ENCODE measurements around the gene TECR.
A peak's percentile ranks its signal among the peaks of the same experiment; 100 is the strongest.
"Not testable (repeated sequence)": the region's sequence is repeated elsewhere in the genome, so short reads cannot be mapped to it uniquely, and the experiment has no call there.

Gene TECR

DNA sequence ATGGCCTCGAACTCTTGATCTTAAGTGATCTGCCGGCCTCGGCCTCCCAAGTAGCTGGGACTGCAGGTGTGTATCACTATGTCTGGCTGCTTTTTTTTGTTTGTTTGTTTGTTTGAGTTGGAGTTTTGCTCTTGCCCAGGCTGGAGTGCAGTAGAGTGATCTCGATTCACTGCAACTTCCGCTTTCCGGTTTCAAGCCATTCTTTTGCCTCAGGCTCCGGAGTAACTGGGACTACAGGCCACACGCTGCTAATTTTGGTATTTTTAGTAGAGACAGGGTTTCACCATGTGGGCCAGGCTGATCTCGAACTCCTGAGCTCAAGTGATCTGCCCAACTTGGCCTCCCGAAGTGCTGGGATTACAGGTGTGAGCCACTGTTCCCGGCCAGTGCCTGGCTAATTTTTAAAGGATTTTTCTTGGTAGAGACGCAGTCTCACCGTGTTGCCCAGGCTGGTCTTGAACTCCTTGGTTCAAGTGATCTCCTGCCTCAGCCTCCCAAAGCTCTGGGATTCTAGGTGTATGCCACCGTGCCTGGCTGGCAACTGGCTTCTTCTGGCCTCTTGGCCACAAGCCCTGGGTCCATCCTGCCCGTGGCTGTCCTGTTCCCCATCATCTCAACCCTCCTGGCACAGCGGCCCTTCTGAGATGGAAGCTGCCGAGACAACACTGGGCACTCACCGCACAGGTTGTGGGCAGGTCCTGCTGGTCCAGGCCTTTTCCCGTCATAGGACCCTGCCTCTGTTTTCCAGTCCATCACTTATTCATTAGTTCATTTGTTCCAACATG lies 11.5 kb downstream of the TECR start:
- no peak for DNase-seq

DNA sequence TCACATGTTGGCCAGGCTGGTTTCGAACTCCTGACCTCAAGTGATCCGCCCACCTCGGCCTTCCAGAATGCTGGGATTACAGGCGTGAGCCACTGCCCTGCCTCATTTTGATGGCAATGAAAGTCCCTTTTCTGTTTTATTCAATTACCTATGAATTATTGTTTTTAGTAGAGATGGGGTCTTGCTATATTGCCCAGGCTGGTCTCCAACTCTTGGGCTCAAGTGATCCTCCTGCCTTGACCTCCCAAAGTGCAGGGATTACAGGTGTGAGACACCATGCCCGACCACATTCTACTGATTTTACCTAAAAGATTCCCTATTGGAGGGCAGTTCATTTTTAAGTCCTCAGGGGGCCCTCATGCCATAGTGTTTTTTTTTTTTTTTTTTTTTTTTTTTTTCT lies 12.6 kb downstream of the TECR start:
- DNase-seq: not testable (repeated sequence)

DNA sequence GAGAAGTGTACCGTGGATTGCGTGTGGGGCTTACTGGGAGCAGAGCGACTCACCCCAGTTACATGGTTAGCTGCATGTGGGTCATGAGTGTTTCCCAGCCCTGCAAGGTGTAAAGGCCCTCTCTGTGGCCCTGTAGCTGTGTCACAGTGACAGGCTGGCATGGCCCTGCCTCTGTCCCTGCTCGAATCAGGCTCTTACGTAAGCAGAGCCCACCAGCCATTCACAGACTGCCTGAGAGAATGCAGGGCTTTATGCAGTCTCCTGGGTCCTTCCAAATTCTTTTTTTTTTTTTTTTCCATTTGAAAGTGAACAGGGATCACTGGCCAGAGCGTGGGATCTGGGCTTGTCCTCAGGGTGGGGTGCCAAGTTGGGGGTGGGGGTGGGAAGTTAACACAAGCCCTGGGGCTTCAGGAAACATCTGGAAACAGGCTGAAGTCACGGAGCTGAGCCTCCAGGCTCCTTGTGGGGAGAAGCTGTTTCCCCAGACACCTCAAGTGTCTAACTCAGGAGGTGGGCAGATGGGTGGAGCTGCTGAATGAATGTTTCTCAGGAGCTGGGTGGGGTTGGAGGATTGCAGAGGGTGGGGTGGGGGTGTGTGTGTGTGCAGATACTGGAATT lies 13.4 kb downstream of the TECR start:
- DNase-seq: no peak

DNA sequence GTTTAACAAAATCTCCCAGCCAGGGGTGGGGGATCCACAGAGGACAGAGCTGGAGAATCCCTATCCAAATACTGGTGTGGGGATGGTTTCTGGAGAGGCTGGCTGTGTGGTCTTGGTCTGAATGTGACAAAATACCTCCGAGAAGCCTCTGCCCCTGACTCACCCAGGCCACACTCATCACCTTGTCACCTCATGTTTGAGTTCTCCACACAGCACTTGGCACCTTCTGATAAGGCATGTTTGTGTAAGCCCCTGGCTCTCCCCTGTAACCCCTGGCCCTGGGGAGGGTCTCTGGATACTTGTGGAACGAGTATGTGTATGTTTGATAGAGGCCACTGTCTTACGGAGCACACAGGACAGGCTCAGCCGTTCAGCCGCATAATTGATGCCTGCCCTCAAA lies 14.7 kb downstream of the TECR start:
- DNase-seq: no peak

DNA sequence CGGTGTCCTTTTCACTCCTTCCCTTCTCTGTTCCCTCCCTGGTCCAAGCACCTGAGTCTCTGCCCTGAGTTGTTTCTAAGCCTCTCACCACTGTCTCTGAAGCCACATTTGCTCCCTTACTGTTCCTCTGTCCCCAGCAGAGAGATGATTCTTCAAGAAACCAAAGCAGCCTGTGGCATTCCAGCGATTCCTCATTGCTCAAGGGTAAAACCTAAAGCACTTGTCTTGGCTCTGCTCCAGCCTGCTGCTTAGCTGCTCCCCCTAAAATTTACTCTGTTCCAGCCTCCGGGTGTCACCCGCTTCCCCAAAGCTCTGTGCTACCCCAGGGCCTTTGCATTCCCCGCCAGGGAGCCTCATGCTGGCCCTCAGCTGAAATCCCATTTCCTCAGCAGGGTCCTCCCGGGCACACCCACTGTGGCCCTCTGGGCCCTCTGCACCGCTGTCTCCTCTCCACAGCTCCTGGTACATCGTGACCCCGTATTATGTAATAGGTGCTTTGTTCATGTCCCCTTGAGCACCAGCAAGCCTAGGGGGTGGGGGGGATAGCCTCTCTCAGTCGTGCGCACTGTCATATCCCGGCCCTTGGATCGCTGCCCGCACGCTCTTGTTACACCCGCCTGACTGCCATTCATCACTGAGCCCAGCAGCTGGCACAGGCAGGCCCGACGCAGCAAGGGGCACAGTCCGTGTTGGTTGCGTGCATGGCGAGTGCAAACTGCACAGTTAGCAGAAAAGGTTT lies 15.8 kb downstream of the TECR start:
- no peak for DNase-seq

DNA sequence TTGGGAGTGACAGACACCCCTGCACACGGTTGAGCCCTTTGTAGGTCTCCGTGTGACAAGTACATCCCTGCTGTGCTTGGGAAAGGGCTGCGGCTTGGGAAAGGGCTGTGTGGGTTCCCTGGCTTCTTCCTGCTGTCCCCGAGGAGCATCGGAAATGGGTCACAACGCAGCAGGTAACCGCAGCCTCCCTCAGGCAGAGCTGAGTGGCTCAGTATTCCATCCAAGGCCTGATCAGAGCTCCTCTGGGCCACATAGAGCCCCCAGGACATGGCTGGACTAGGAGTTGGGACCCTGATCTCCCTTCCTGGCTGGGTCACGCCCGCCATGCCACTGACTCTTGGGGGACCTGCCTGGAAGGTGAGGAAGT lies 16.3 kb downstream of the TECR start:
- DNase-seq: no peak

DNA sequence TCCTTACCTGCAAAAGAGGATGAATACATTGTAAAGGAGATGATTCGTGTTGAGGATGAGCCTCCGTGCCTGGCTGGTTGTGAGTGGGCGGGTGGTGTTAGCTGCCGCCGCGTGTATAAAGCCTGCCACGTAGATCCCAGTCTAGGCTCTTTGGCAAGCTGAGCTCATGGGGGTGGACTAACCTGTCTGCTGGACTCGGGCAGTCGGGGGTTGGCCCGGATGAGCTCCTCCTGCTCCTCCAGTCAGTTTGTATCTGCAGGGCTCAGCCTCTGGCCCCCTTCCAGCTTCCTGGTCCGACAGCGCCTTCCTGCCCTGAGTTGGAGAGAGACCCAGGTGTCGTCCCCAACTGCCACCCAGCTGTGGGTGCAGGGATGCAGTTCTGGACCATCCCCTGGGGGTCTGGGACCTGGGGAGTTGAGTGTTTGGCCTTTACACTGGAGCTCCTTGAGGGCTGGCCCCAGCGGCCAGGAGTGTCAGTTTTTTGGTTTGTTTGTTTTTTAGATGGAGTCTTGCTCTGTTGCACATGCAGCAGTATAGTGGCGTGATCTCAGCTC lies 20.9 kb downstream of the TECR start:
- DNase-seq: no peak

DNA sequence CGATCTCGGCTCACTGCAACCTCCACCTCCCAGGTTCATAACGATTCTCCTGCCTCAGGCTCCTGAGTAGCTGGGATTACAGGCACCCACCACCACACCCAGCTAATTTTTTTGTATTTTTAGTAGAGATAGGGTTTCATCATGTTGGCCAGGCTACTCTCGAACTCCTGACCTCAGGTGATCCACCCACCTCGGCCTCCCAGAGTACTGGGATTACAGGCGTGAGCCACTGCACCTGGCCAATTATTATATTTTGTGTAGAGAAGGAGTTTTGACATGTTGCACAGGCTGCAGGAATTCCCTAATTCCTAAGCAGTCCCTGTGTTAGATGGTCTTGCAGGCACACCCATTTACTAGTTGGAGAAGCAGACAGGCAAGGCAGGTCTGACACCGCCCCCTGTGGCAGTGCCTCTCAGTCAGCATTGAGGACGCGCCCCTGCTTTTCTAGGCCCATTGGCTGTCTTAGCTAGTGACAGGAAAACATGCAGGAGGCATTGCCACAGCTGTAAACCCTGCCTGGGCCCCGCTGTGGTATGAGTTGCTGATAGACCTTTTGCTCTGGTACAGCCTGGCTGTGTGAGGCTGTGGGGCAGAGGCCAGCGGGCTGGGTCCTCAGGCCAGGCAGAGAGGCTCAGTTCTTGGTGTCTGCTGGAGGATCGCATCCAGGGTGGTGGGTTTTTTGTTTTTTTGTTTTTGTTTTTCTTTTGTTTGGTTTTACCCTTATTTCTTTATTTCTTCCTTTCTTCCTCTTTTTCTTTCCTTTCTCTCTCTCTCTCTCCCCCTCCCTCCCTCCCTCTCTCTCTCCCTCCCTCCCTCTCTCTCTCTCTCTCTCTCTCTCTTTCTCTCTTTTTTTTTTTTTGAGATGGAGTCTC lies 22.0 kb downstream of the TECR start:
- DNase-seq: peak; percentile 71

DNA sequence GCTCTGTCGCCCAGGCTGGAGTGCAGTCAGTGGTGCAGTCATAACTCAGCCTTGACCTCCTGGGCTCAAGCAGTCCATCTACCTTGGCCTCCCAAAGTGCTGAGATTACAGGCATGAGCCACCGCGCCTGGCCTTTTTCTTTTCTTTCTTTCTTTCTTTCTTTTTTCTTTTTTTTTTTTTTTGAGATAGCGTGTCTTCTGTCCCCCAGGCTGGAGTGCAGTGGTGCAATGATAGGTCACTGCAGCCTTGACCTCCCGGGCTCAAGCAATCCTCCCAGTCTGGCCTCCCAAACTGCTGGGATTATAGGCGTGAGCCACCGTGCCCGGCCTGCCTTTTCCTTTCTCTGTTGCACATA lies 22.6 kb downstream of the TECR start:
- DNase-seq: not testable (repeated sequence)

DNA sequence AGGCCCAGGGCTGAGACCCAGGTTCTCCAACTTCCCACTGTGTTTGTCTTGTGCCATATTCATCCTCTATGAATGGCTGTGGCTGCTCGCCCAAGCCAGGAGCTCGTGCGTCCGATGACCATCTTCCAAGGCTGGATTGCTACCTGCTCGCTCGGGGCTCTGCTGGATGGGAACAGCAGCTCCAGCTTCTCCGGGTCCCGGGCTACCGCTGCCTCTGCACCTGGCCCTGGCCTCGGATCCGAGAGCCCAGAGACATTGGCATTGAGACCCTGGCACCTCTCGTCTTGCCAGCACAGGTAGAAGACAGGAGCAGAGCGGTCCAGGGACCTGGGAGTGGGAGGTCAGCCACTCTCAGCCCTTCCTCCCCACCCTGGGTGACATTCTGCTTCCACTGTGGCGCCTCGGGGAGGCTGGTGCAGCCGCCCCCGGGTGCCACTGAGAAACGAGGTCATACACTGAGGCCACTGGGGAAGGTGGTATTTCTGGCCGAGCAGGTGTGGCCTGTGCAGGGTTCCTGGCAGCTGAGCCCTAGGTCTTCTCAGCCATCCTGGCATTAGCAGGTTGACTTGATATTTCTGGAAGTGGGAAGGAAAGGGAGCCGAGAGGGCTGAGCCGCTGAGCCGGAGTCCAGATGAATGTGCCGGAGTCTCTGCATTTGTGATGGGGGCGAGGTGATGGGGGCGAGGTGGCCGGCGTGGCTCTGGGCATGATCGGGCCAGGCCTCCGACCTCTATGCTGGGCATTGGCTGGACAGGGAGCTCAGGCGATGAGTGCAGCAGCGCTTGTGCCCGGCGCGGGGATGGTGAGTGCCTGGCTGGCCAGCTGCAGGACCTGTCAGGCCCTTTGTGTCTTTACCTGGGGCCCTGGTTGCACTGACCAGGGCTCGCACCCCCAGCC lies 23.9 kb downstream of the TECR start:
- no peak for DNase-seq

DNA sequence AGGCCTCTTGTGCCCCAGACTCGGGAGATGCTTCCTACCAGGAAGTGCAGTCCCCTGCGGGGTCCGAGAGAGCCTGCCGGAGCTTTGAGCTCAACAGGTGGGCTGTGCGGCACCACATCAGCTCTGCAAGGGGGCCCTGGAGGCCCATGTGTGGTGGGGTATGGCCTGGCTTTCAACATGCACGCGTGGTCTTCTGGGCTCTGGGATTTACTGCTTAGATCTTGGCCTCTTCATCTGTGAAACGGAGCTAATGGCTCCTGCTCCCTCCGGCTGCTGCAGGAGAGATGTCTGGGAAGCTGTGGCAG lies 24.5 kb downstream of the TECR start:
- DNase-seq: no peak

DNA sequence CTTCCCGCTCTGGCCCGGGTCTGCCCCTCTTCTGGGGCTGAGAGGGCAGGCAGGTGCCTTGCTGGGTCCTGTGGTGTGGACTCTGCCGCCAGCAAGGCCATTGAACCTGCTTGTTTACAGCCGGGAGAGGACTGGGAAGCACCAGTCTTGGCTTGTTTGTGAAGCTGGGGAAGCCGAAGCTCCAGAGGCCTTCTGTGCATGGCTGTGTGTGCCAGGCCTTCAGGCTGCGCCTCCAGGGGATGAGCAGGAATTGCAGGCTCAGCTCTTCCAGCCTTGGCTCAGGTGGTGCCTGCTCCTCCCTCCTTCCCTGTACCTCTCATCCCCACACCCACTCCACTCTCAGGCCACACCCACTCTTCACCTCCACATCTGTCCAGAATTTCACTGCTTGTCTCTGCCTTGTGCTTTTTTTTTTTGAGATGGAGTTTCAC lies 25.0 kb downstream of the TECR start:
- no peak for DNase-seq

DNA sequence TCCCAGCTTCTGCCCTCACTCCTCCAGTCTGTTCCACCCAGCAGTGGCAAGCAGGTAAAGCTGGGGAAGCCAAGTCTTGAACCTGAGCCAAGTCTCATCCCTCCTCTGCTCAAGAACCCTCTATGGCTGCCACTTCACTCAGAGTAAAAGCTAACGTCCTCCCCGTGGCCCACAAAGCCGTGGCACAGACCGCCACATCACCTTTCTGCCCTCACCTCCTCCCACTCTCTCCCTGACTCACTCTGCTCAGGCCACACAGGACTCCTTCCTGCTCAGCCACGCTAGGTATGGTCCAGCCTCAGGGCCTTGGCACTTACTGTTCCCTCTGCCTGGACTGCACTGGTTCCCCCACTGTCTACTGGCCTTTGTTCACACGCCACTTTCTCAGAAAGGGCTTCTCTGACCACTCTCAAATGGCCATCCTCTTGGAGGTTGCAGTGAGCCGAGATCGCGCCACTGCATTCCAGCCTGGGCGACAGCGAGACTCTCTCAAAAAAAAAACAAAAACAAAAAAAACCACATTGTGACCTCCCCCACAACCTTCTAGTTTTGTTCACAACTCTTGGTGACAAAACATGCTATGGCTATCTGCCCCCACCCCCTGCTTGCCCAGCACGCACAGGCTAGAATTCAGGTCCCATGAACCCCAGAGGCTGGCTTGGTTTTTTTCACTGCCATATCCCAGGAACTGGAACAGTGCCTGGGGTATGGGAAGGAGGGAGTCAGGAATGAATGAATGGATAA lies 26.7 kb downstream of the TECR start:
- DNase-seq: no peak

DNA sequence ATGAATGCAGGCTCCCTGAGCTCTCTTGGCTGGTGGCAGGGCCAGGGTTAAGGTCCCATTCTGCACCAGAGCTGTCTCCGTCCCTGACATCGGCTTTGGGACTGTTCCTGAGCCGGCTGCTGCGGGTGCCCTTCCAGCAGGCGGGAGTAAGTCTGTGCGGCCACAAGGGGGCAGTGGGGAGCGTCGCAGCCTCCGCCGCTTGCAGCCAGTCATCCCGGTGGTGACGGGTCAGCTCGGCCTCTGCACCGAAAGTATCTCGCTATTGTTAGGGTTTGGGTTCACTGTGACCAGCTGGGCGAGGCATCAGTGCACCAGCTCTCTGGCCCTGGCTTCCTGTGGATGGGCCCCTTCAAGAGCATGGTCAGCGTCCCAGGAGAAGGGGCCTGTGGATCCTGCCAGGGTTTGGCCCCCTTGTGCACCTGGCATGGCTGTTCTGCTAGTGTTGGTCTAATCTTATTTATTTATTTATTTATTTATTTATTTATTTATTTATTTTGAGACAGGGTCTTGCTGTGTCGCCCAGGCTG lies 27.3 kb downstream of the TECR start:
- peak; percentile 67 for DNase-seq

DNA sequence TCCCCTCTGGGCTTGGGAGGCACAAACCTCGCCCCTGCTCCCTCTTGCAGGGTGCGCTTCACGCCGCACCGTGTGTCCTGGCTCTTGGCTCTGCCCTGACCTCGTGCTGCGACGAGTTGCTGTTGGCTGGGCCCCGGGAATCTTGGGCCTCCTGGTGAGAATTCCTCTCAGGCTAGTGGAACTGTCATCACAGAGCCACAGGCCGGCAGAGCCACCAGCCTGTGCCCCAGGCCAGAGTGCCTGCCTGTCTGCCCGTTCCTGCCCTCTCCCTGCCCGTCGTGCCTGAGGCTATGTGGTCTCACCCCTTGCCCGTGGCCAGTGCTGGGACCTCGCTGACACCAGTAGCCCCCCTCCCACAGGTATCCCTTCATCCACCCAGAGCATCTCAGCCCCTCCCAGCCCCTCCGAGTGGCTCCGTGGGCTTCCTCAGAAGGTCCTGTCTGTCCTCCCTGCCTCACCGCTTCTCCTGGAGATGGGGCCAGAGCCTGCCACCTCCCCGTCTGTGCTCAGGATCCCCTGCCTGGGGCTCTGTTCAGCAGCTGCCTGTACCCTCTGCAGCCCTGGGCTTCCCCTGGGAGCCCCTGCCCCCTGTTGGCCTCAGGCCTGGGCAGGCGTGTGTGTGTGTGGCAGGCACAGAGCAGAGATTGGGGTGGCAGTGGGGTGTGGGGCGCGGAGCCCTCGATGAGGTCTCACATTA lies 29.1 kb downstream of the TECR start:
- no peak for DNase-seq

DNA sequence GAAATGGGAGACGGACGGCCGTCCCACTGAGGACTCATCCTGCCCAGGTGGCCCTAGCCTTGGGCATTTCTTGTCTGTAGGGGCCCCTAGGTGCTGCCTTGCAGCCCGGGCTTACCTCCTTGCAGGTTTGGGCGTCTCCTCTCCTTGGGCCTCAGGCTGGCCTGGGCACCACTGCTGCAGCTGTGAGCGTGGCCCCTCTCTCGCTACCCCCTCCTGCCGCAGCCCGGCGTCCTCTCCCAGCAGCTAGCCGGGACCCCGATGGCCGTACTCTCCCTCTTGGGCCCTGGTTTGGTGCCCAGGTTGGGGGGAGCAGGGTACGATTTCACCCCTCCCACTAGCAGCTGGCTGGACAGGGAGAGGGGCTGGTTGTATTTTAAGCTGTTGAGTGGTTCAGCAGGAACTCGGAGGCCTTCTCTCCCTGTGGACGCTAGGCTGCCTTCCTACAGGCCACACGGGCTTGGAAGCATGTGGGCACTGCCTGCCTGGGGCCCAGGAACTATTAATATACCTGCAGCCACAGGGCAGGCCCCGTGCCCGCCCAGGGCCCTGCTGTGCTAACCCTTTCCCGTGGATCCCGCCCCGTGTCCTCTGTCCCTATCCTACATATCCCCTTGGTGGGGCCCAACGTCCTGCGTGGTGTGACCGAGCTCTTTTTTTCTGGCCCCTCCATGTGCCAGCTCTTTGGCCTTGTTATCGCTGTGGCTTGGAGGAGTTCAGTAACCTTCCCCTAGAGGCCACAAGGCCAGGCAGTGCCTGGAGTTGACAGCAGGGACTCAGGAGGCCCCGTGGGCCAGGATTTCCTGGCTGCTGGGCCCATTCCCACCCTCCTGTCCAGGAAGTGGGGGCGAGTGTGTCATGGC lies 30.8 kb downstream of the TECR start:
- no peak for DNase-seq

DNA sequence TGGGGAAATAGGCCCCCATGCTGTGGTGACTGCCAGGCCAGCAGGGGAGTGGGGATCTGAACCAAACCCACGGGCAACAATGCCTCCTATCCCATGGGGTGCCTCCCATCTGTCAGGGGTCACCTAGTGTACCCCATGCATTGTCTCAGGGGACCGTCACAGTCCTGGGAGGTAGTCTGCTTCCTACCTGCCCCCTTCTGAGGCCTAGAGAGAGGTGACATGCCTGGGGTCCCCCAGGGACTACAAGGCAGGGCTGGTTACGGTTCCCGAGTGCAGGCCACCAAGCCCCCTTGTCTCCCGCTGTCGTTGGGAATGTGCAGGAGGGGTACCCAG lies 31.3 kb downstream of the TECR start:
- no peak for DNase-seq

DNA sequence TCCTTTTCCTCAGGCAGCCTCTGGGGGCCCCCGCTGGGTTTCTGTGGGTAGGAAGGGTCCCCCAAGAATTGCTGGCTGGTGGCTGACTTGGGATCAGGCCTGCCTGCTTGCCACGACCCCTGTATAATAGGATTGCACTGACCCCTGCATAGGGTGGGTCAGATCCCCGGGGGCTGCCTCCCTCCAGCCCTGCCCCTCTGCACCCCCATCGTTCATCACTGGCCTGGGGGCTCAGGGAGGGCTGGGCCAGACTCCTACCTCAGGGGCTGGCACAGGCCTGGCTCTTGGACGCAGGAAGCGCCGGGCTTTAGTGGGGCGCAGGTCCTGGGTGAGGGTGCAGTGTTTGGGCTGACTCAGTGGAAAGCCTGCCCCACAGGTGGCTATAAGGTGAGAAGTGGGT lies 31.9 kb downstream of the TECR start:
- DNase-seq: no peak

DNA sequence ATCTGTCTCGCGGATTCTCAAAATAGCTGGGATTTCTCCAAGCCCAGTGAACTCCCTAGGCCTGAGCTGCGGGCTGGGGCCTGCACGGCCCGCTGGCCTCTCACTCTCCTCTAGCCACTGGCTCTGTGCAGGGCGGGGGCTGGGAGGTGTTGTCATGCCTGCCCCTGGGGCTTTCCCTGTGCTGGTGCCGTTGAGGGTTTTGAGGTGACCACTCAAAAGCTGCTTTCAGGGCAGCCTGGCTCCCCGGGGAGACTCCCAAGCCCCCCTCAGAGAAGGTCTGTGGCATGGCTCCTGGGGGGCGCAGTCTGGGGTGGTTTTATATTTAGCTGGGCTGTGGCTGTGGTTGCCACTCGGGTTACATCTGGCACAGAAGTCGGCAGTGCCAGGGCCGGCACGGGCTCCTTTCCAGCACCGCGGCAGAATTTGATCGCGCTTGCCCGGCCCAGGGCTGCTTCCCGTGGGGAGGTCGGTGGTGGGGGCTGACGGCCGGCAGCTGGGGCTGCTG lies 32.5 kb downstream of the TECR start:
- DNase-seq: no peak
